PC-9 (cell line): ENCODE results near the gene CIZ1.

Experiments
- CTCF ChIP-seq: fragments of 200-600 bp; sonication (generic); conservative IDR thresholded peaks from 2 replicates; pipeline ENCODE4 v1.6.1; 2017; ENCODE audit warnings: mixed run types, antibody characterized with exemption, mild to moderate bottlenecking, moderate library complexity
- EZH2 ChIP-seq: fragments of 200-600 bp; sonication (generic); IDR thresholded peaks from 2 replicates; pipeline ENCODE4 v1.8.0; 2017; ENCODE audit warnings: antibody characterized with exemption, low read depth

DNA sequence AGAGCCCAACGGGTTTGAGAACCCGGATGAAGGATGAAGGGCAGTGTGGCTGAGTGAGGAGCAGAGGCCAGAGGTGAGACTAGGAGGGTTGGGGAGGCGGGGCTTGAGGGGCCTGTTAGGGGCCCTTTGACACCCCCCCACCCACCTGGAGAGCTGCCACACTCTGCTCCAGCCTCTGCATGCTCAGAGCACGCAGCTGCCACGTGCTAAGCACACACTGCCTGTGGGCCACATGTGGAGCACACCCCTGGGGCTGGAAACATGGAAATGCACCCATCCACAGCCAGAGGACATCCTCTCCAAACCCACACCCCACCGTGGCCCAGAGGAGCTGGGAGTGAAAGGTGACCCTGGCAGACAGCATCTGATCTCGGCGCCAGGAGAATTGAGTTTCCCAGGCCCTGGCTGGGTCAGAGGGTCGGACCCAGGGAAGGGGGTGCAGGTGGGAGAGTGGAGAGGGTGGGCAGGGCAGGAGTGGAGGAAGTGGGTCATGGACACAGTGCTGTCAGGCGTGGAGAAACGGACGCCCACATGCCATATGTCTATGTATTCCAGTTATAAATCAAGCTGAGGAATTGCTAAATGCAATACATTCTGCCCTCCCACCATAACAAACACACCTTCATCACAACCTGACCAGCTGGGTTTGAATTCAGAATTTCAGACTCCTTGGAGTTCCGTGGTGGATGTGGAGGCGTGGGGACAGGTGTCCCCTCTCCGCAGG is 17.7 kb upstream of the CIZ1 start:
- TF ChIP-seq CTCF (no peak), EZH2 (no peak)
